HG02678 (cell line): Measurements from ENCODE around the gene ABCC8.
"Not testable (repeated sequence)": the region's sequence is repeated elsewhere in the genome, so short reads cannot be mapped to it uniquely, and the experiment has no call there.

Experiments
- ATAC-seq: cut with Tn5 transposase; IDR thresholded peaks from one replicate; pipeline ENCODE4 v1.9.1; 2021; ENCODE audit warnings: mild to moderate bottlenecking, moderate library complexity; ENCODE audit not compliant: unreplicated experiment

Gene ABCC8

DNA sequence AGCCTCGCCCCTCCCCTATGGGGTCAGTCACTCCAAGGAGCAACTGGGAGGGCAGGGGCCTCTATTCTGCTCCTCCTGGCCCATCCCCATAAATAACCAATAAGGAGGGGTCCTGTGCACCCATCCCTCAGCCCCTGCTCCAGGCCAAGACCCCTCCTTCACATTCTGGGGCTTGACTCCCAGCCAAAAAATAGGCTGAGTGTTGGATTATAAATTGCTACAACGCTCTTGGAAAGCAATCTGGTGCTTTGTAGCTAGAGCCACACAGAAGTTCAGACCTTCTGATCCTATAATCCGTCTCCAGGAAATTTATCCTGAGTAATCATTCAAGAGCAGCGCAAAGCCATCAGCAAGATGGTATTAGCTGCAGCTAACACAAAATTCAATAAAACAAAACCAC lies 42.5 kb downstream of the ABCC8 start:
- no peak for ATAC-seq

DNA sequence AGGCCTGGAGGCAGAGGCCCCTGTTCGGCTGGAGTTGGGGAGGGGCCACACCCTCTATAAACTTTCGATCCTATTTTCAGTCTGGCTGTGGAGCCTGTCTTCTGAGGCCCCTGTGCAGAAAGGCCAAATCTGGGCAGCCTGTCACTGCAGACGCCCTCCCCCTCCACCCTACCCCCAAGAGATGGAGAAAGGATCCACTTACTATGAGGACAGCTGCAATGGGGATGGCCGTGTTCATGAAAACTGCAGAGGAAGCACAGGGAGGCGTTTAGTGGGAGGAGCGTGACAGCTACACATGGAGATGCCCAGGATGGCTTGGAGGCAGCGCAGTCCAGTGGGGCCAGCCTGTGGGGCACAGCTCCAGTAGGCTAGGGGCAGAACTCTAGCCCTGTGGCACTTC lies 44.6 kb downstream of the ABCC8 start:
- no peak for ATAC-seq

DNA sequence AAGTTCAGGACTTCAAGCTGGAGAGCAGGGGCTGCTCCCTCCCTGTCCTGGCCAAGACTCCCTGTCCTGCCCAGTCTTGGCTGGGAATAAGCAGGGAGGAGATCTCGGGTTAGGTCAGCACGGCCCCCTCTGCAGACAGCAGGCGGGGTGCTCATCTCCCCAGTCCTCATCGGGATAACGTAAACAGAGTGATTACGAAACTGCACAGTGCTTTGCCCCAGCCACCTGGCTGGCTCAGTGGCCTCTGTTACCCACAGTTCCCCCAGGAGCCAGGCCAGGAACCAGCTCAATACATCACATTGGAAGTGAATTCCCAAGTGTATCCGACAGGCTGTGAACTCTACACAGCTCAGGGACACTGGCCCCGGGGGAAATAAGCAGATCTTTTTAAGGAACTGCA lies 45.5 kb downstream of the ABCC8 start:
- ATAC-seq = no peak

DNA sequence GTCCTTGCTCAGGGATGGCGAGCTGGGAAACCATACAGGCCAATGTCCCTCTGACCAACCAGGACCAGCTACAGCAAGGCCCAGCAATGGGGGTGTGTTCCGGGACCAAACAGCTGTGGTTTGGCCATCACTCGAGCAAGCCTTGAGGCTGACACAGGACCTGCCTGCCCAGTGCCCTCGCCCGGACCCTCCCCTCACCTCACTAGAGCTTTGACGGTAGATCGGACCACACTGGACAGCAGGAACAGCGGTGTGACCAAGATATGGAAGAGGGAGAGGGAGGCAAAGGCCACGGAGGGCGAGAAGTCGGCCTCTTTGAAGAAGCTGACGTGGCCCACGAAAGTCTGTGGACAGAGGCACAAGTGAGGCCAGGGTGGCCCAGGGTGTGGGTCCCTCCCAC lies 46.0 kb downstream of the ABCC8 start:
- ATAC-seq = no peak

DNA sequence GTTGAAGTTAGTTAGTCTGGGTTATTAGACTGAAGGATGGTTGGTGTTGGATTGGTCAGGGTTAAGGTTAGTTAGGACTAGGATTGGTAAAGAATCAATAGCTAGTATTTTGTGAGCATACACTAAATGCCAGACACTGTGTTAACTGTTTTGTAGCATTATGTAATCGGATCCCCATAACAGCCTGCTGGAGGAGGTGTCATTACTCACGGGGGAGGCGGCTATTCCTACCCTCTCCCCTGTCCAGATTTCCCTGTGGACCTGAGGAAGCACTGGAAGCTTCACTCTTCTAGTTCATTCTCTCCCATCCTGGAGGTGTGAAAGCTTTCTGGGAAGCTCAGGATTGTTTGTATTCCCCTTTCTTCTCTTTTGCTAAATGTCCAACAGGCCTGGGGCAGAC lies 47.7 kb downstream of the ABCC8 start:
- ATAC-seq = no peak

DNA sequence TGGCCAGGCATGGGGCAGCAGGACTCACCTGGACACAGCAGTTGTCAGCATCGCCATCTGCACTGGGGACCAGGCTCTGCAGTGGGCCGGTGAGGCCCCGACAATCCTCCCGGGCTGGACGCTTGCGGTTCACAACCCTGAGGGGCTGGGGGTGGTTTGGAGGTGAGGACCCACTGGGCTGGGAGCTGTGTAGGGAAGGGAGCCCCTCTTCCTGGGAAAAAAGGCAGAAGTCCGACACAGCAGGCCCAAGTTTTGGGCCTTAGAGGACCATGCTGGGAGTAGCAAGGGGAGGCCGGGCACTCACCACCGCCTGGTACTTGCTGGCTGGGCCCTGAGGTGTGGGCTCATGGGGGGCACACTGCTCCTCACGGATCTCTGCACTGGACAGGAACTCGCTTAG lies 48.4 kb downstream of the ABCC8 start:
- ATAC-seq = no peak

DNA sequence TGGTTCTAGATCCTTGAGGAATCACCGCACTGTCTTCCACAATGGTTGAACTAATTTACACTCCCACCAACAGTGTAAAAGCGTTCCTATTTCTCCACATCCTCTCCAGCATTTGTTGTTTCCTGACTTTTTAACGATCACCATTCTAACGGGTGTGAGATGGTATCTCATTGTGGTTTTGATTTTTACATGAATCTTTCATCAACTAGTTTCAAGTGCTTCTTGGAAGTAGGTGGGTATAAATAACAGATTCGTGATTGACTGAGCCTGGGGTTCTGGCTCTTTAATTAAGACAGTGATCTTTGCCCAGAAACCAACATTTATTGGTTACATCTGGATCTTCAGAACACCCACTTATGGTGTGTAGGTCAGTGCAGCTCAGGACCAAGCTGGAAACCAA lies 50.4 kb downstream of the ABCC8 start:
- ATAC-seq = not testable (repeated sequence)

DNA sequence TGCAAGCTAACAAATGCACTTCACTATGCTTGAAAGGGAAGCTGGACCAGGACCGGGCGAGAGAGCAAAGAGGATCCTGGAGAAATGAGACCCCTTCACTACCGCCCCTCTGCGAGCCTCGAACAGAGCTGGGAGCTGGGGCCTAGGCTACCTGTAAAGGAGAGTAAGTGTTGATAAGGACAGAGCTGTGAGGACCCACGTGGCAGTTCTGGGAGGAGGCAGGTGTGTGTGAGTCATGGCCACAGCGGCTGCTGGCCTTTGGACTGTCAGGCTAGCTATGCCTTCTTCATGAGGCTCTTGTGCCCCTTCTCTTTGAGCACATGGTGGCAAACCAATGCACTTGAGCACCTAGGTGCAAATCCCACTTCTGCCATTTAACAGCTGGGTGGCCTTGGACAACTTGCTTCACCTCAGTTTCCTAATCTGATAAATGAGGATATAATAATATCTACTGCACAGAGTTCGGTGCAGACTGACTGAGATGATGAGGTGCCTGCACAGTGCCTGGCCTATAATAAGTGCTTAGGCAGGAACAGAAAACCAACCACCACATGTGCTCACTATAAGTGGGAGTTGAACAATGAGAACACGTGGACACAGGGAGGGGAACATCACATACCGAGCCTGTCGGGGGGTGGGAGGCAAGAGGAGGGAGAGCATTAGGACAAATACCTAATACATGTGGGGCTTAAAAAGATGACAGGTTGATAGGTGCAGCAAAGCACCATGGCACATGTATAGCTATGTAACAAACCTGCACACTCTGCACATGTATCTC lies 52.9 kb downstream of the ABCC8 start:
- no peak for ATAC-seq

DNA sequence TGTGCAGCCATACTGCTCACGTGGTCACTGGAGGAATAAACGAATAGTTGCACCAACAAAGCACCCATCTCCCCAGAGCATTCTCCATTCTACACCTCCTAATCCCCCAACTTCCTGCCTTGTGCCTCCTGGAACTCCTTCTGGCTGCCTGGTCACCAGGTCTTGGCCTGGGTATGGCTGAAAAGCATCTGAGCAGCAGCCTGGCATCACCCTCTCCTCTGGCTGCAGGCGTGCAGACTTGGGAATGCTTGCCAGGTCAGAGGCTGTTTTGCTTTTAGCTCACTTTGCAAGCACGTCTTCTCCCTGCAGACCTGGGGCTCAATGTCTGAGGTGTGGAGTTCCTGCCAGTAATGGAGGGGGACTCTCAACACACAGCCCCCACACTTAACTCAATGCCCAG lies 54.9 kb downstream of the ABCC8 start:
- ATAC-seq = no peak

DNA sequence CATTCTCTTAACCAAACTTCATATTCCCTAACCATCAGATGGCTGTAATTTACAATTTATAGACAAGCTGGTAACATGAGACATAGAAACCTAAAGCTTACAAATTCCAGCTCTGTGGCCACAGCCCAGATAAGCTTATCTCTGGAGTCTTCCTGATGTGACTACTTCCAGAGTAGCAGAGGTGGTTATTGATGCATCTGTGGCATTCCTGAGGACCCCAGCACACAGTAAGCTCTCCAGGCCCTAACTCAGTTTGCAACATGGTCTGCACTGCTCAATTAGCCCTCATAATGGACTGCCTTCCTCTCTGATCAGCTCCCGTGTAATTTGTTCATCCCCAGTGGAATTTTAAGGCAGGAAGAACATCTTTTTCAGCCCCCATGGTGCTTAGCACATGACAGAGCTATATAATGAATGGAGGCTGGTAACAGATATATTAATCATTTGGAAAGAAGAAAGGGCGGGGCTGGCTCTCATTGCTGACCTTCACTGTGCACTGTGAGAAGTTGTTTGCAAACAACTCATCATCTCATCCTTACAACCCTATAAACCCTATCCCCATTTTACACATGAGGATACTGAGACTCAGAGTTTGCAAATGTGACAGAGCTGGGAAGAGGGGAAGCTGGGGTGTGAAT lies 58.1 kb downstream of the ABCC8 start:
- no peak for ATAC-seq

DNA sequence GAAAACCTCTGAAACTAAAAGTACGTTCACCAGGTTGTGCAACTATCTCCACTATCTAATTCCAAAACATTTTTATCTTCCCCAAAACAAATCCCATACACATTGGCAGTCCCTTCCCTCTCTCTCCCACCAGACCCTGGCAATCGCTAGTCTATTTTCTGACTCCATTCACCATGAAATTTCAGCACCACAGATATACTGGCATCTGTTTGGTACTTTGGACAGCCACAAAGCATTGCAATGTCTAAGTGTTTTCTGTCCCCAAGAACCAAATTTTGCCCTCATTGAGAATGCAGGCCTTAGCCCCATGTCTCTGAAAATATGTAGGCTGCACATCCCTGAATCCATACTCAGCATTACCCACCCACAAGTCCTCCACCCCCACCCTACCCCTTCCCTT lies 60.2 kb downstream of the ABCC8 start:
- ATAC-seq = no peak

DNA sequence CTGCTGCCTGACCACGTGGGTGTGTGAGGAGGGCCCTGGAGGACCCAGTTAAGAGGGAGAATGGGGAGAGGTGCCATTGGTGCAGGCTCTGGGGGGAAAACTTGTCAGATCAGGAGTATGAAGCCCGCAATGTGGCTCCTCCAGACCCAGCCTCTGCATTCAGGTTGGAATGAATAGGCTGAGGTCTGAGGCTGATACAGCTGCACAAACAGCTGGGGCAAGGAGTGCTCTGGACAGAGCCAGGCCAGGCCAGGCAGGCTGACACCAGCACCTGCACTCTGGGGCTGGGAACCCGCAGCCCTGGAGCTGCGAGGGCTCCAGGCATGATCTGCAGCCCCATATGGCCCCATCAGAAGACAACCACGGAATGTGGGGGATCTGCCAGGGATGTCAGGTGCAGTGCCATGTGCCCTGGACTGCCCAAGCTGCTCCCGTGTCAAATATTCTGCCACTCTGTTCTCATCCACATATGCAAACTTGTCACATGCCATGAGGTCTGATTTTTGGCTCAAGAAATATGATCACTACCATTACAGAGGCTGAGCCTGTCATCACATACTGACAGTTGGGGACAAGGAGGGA lies 61.0 kb downstream of the ABCC8 start:
- ATAC-seq = no peak

DNA sequence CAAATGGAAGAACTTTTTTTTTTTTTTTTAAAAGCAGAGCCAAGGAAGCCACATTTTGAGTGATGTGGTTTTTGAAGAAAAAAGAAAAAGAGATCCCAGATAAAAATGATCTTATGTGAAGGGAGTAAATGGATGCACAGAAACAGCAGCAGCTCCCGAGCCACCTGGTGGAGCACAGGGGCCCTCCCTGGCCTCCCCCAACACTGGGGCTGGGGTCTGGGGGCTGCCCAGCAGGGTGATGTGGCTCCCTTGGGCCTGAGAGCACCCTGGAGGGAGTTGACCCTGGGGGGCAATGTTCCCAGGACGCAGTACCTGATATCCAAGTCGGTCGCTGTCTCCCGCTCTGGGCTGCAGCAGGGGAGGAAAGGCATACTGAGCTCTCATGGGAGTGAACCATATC lies 61.7 kb downstream of the ABCC8 start:
- no peak for ATAC-seq

DNA sequence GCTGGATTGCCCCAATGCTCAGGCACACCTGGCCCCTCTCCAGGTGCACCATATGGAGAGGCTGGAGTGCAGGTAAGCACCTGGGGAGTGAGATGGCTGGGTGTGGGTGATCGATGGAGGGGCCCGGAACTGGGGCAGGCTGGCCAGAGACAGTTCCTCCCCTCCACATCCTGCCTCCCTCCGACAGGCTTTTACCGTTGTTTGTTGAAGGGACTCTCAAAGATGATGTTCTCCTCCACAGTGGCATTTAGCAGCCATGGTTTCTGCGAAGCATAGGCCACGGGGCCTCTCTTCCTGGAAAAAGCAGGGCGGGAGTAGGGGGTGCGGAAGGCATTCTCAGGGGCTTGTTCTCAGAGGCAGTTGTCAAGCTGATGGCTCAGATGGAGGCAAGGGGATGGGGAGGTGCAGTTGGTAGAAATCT lies 62.3 kb downstream of the ABCC8 start:
- ATAC-seq = no peak

DNA sequence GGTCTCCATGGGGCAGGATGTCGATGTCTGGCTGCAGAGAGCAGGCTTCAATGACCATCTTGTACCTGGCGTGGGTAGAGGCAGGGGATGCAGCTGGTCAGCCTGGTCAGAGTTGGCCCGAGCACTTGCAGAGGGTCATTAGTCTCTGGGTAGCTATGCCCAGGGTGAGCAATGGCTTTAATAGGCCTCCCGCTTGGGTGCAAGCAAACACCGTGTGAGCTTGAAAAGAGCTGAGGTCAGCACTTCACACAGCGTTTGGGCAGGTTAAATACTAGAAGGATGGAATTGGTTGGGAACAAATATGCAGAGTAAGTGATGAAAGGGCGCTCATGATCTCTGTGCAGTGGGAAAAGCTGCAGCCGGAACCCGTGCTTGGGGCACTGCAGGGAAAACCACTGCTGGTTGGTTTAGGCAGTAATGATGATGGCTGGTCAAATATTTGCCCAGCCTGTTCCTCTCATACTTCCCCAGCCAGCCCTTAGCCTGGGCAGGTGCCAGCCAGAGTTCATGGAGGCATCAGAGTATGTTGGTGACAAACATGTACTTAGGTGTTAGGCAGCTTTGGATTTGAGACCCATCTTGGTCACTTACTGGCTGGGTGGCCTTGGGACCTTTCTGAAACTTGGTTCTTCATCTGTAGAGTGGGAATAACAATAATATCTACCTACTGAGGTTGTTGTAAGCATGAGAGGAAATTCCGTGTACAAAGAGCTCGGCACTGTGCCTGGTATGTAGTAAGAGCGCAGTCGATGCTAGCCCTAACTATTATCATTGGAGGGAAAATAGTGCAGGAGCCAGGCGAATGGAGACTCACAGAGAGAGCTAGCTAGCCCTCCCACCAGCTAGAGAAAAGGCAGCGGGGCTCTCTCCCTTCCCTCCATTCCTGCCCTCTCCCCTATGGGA lies 63.0 kb downstream of the ABCC8 start:
- ATAC-seq = no peak

DNA sequence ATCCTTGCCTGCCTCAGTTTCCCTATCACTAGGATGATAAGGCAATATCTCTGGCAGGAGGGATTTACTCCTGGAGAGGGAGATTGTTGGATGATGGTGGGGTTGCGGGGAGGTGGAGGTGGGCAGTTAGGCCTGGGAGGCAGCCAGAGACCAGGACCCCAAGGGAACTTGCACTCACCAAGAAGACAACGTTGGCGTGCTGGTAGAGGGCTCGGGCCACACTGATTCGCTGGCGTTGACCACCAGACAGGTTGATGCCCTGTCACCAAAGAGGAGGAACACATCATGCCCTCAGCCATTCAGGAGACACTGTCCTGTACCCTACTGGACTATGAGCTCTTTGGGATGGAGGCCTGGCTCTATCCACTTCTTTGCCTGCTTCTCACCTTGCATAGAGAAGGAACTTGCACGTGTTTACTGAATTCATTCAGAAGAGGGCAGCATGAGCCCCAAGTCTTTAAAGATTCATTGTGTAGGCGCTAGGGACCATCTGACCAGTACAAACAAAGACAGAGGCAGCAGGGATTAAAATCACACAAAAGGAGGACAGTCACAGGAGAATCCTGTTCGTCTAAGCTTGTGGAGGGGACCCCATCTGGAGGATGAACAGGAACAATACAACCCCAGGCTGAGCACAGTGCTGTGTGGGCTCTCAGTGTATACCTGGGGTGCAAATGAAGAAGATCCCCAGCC lies 64.0 kb downstream of the ABCC8 start:
- ATAC-seq = no peak

DNA sequence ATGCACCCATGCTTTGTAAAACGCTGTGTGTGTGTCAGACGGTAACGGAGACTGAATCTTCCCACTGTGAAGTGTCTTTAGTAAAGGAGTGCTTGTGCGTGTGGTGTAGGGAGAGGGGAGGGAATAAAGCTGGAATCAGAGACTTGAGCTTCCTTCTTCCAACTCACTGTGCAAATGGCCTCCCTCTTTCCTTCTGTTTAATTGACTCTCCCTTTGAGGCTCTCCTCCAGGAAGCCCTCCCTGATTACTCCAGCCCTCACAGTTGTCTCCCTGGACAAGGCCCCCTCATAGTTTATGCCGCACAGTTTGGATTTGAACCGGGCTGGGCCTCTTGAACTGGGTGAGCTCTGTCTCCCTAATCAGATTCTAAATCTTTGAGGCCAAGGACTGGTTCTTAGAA lies 65.2 kb downstream of the ABCC8 start:
- no peak for ATAC-seq

DNA sequence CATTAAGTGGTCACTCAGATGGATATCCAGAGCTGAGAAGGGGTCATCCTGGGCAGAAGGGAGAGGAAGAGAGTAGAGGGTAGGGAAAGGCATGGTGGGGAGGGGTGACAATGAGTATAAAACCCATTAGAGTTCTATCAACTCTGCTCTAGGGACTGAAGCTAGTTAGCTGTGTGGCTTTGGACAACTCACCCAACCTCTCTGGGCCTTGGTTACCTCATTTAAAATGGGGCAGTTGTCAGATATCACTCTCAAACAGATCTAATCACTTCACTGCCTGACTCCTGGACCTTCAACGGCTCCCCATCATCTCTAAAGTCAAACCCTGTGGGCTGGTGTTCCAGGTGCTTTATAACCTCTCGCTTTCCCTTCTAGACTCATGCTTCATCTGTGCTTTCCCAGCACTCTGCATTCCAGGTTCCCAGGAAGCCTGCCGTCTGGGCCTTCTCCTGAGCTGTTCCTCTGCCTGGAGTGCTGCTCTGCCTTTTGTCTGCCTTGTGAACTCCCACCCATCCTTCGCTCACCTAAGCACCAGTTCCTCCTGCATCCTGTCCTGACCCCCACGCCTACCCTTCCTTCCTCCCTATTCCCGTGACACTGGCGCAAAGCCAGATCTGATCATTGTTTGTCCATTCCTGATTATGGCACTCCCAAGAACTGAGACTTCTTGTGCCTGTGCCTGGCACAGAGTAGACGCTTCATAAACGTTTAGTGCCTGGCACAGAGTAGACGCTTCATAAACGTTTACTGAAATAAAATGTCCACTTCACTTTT lies 65.9 kb downstream of the ABCC8 start:
- ATAC-seq = no peak

DNA sequence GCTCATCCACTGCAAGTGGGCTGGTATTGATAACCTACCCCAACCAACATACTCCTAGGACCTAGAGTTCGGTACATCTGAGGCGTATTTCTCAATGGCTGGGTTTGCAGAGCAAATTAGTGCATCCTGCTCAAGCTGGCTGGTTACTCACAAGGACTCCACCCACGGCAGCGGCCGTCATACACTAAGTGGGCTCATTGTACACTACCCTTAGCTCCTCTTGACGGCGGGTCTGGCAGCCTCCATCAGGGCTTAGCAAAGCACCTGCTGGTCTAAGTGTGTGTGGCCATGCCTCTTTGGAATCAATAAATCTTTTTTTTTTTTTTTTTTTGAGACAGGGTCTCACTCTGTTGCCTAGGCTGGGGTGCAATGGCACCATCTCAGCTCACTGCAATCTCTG lies 68.0 kb downstream of the ABCC8 start:
- no peak for ATAC-seq

DNA sequence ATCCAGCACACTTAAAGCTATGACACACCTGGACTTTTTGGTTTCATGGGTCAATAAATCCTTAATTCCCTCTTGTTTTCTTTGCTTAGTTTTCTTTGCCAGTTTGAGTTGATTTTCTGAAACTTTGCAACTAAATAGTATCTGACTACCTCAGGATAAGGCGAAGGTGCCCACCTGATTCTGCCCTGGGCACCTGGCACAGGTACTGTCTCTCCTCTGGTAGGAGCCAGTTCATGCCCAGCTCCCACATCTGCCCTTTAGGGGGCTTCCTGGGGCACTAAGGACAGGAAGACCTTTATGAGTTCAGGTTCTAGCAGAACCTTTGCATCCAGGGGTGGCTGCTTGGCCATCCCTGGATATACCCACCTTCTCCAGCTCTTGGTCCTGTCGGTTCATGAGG lies 68.6 kb downstream of the ABCC8 start:
- ATAC-seq = no peak
